Measurements from ENCODE around the gene JAK1.

The JAK1 gene

DNA sequence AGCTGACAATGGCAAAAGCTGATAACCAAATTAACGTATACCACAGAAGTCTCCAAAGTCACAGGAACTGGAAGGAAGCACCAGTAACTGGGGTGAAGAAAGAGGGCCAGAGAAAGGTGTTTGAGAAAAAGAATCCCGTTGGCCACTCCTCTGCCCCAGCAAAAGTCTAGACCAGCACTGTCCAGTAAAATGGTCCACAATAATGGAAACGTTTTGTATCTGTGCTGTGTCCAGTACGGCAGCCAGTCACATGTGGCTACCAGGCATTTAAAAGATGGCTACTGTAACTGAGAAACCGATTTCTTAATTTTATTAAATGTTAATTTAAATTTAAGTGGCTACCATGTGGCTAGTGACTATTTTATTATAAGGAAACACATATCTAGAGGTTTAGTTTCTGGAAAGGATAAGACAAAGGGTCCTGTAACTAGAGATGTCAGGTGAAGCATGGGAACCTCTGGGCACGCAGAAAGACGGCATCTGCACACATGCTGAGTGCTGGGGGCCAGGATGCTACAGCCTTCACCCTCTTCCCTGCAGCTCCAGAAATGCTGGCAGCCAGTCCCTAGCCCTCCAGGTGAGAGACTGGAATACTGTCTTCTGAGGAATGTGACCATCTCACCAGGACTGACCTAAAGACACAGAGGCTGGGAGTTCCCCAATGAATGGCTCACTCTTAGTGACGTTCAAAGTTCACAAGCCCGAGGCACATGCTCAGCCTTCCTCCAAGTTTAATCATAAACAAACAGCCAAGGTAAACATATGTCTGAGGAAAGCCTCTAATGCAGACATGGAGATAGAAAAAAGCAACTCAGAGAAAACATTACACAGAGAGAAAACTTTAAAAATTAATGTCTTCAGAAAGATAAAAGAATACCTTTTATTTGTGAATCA, 50.7 kb downstream of the JAK1 start (continued):
- no peak for TF ChIP-seq ZNF768 (tag by site-specific recombination; IDR thresholded peaks at IDR 0.05)
- no peak for TF ChIP-seq ZNF677 (tag by site-specific recombination; IDR thresholded peaks at IDR 0.05)
- TF ChIP-seq ZNF174 (tag by site-specific recombination; IDR thresholded peaks at IDR 0.05) = no peak
- TF ChIP-seq GLI4 (tag by site-specific recombination; IDR thresholded peaks at IDR 0.05) = no peak
- no peak for TF ChIP-seq ZNF626 (tag by site-specific recombination; IDR thresholded peaks at IDR 0.05)
- TF ChIP-seq, protein P1, sequence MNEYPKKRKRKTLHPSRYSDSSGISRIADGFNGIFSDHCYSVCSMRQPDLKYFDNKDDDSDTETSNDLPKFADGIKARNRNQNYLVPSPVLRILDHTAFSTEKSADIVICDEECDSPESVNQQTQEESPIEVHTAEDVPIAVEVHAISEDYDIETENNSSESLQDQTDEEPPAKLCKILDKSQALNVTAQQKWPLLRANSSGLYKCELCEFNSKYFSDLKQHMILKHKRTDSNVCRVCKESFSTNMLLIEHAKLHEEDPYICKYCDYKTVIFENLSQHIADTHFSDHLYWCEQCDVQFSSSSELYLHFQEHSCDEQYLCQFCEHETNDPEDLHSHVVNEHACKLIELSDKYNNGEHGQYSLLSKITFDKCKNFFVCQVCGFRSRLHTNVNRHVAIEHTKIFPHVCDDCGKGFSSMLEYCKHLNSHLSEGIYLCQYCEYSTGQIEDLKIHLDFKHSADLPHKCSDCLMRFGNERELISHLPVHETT (tag by site-specific recombination; IDR thresholded peaks at IDR 0.05) = no peak
- TF ChIP-seq, protein P2, sequence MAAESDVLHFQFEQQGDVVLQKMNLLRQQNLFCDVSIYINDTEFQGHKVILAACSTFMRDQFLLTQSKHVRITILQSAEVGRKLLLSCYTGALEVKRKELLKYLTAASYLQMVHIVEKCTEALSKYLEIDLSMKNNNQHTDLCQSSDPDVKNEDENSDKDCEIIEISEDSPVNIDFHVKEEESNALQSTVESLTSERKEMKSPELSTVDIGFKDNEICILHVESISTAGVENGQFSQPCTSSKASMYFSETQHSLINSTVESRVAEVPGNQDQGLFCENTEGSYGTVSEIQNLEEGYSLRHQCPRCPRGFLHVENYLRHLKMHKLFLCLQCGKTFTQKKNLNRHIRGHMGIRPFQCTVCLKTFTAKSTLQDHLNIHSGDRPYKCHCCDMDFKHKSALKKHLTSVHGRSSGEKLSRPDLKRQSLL (tag by site-specific recombination; IDR thresholded peaks at IDR 0.05) = no peak
- TF ChIP-seq ZNF366 (tag by site-specific recombination; conservative IDR thresholded peaks at IDR 0.05) = 0 out of 2 replicates have a peak, but pooled peaks have one; percentile 17
- TF ChIP-seq, protein P3, sequence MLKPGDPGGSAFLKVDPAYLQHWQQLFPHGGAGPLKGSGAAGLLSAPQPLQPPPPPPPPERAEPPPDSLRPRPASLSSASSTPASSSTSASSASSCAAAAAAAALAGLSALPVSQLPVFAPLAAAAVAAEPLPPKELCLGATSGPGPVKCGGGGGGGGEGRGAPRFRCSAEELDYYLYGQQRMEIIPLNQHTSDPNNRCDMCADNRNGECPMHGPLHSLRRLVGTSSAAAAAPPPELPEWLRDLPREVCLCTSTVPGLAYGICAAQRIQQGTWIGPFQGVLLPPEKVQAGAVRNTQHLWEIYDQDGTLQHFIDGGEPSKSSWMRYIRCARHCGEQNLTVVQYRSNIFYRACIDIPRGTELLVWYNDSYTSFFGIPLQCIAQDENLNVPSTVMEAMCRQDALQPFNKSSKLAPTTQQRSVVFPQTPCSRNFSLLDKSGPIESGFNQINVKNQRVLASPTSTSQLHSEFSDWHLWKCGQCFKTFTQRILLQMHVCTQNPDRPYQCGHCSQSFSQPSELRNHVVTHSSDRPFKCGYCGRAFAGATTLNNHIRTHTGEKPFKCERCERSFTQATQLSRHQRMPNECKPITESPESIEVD (tag by site-specific recombination; IDR thresholded peaks at IDR 0.05) = peak; percentile 33; the same call in 1 of the 2 replicates

DNA sequence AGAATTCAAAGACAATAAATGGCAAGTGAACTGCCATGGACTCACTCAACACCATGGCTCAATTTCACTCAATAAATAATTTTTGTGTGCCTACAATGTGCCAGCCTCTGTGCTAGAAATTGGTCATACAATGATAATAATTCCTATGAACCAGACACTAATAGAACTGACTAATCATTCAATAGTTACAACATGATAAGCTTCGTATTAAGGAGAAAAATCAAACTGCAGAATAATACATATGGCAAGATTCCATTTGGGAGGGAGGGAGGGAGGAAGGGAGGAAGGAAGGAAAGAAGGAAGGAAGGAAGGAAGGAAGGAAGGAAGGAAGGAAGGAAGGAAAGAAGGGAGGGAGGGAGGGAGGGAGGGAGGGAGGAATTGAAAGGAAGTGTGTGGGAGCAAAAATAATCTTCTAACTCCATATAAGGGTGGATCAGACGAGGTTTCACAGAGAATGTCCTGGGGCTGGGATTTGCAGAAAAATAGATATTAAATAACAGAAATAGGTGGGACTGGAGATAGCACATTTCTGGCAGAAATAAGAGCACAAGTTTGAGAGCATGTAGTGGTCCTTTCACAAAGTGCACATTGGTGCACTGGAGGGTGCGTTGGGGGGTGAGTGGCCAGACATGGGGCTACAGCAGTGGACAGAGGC, 52.9 kb downstream of the JAK1 start:
- no peak overlapping the region for H3K27ac ChIP-seq (ENCODE audit: extremely low read depth, low read depth, low read length)
- H3K4me1 ChIP-seq (ENCODE audit: control insufficient read depth, insufficient read depth, low read length) = peaks cover 5% of the 10 kb centered on the region; the same call in 1 of the 2 replicates
- CTCF ChIA-PET = interaction anchor here (2.8 kb wide), 1 partner anchor 9 kb away, joined by 8 read pairs; no protein-coding TSS in a partner anchor
- POLR2A ChIA-PET = no interaction called here
- no peak overlapping the region for H3K4me3 ChIP-seq (ENCODE audit: low read depth, low read length)
- H3K9me3 ChIP-seq (ENCODE audit: control insufficient read depth, insufficient read depth, low read depth, low read length) = no peaks in the 10 kb centered on the region
- no peaks in the 10 kb centered on the region for H3K36me3 ChIP-seq (ENCODE audit: control insufficient read depth in 2 of 2, insufficient read depth in 1 of 2, low read length in 2 of 2)
- TF ChIP-seq ZNF19 (tag by site-specific recombination; IDR thresholded peaks at IDR 0.05; ENCODE audit: low read depth) (no peak), ZNF596 (tag by site-specific recombination; IDR thresholded peaks at IDR 0.05) (no peak), ZNF112 (tag by site-specific recombination; IDR thresholded peaks at IDR 0.05) (no peak), ZFHX2 (tag by site-specific recombination; conservative IDR thresholded peaks at IDR 0.05) (no peak), ZNF341 (tag by site-specific recombination; IDR thresholded peaks at IDR 0.05; ENCODE audit: low read depth) (no peak), YY2 (tag by site-specific recombination; IDR thresholded peaks at IDR 0.05) (no peak), GFI1B (tag by site-specific recombination; IDR thresholded peaks at IDR 0.05) (no peak), ZNF76 (tag by site-specific recombination; IDR thresholded peaks at IDR 0.05; ENCODE audit: borderline replicate concordance, low read depth) (no peak), WT1 (tag by site-specific recombination; IDR thresholded peaks at IDR 0.05) (no peak), ZIC2 (tag by site-specific recombination; IDR thresholded peaks at IDR 0.05) (no peak)
- TF ChIP-seq, protein P4, sequence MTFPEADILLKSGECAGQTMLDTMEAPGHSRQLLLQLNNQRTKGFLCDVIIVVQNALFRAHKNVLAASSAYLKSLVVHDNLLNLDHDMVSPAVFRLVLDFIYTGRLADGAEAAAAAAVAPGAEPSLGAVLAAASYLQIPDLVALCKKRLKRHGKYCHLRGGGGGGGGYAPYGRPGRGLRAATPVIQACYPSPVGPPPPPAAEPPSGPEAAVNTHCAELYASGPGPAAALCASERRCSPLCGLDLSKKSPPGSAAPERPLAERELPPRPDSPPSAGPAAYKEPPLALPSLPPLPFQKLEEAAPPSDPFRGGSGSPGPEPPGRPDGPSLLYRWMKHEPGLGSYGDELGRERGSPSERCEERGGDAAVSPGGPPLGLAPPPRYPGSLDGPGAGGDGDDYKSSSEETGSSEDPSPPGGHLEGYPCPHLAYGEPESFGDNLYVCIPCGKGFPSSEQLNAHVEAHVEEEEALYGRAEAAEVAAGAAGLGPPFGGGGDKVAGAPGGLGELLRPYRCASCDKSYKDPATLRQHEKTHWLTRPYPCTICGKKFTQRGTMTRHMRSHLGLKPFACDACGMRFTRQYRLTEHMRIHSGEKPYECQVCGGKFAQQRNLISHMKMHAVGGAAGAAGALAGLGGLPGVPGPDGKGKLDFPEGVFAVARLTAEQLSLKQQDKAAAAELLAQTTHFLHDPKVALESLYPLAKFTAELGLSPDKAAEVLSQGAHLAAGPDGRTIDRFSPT (tag by site-specific recombination; IDR thresholded peaks at IDR 0.05) = no peak
- TF ChIP-seq, protein P5, sequence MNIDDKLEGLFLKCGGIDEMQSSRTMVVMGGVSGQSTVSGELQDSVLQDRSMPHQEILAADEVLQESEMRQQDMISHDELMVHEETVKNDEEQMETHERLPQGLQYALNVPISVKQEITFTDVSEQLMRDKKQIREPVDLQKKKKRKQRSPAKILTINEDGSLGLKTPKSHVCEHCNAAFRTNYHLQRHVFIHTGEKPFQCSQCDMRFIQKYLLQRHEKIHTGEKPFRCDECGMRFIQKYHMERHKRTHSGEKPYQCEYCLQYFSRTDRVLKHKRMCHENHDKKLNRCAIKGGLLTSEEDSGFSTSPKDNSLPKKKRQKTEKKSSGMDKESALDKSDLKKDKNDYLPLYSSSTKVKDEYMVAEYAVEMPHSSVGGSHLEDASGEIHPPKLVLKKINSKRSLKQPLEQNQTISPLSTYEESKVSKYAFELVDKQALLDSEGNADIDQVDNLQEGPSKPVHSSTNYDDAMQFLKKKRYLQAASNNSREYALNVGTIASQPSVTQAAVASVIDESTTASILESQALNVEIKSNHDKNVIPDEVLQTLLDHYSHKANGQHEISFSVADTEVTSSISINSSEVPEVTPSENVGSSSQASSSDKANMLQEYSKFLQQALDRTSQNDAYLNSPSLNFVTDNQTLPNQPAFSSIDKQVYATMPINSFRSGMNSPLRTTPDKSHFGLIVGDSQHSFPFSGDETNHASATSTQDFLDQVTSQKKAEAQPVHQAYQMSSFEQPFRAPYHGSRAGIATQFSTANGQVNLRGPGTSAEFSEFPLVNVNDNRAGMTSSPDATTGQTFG (tag by site-specific recombination; IDR thresholded peaks at IDR 0.05; ENCODE audit: borderline replicate concordance) = no peak
- TF ChIP-seq, protein P6, sequence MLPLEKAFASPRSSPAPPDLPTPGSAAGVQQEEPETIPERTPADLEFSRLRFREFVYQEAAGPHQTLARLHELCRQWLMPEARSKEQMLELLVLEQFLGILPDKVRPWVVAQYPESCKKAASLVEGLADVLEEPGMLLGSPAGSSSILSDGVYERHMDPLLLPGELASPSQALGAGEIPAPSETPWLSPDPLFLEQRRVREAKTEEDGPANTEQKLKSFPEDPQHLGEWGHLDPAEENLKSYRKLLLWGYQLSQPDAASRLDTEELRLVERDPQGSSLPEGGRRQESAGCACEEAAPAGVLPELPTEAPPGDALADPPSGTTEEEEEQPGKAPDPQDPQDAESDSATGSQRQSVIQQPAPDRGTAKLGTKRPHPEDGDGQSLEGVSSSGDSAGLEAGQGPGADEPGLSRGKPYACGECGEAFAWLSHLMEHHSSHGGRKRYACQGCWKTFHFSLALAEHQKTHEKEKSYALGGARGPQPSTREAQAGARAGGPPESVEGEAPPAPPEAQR (tag by site-specific recombination; IDR thresholded peaks at IDR 0.05) = no peak

Data from HEK293 (cell line).